Measurements from ENCODE around the gene MARK1. TPM values are rescaled to one million over a fixed set of nuclear protein-coding genes. Genes with fewer than 3 reads are reported as not detected.

Gene MARK1
- total RNA-seq, 2 experiments from 2014 or later, result not detected

DNA sequence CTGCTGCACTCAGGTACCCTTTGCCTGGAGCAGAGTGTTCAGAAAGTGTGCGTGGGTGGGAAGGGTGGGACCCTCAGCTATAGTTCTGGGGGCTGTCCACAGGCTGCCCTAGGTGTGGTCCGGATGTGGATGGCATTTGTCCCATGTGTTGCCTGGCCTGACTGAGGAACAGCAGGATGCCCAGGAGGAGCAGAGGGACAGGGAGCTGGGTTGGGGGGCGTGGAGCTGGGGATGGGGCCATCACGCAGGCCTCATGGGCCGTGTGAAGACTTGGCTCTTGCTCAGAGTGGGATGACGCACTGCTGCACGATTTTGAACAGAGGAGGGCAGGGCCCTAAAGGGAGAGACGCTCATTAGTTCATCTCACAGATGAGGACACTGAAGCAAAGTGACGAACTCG, 179.2 kb downstream of the MARK1 start:
- no peak overlapping the region for H2AFZ ChIP-seq (ENCODE audit: low read length)
- BruUV-seq (replicated peaks), result no TSS peak
- H4K20me1 ChIP-seq (ENCODE audit: insufficient read depth, low read length), result no peaks in the 10 kb centered on the region
- ChIA-PET POLR2A (interaction anchor here (0.5 to 0.6 kb wide), 2 partner anchors 13 to 42 kb away, joined by 3 to 4 read pairs; no protein-coding TSS in a partner anchor), CTCF (ENCODE audit: unreplicated experiment) (no interaction called here)
- H3K4me1 ChIP-seq (ENCODE audit: insufficient read depth, low read length, poor library complexity, severe bottlenecking), result no peaks in the 10 kb centered on the region
- no peaks in the 10 kb centered on the region for H3K79me2 ChIP-seq (ENCODE audit: insufficient read depth, low read depth, low read length)
- H3K4me3 ChIP-seq (ENCODE audit: low read depth, low read length, poor library complexity, severe bottlenecking), result no peak overlapping the region
- TF ChIP-seq EZH2phosphoT487 (IDR thresholded peaks at IDR 0.05; ENCODE audit: borderline replicate concordance, low read depth, low read length) (no peak), CTCF (conservative IDR thresholded peaks at IDR 0.05; ENCODE audit: low read length) (no peak)
- no peaks in the 10 kb centered on the region for H3K36me3 ChIP-seq (ENCODE audit: insufficient read depth, low read length)
- no peaks in the 10 kb centered on the region for H3K9me3 ChIP-seq (ENCODE audit: low read length)
- H3K9me2 ChIP-seq (ENCODE audit: insufficient read depth, low read length), result no peaks in the 10 kb centered on the region
- no peak overlapping the region for H3K4me2 ChIP-seq (ENCODE audit: low read length)
- no peak for DNase-seq (ENCODE audit: low spot score)
- intact Hi-C loops (cut with micrococcal nuclease; ENCODE audit: unreplicated experiment), result no loop called here
- no peak overlapping the region for H3K27ac ChIP-seq (ENCODE audit: low read depth, low read length, poor library complexity, severe bottlenecking)

DNA sequence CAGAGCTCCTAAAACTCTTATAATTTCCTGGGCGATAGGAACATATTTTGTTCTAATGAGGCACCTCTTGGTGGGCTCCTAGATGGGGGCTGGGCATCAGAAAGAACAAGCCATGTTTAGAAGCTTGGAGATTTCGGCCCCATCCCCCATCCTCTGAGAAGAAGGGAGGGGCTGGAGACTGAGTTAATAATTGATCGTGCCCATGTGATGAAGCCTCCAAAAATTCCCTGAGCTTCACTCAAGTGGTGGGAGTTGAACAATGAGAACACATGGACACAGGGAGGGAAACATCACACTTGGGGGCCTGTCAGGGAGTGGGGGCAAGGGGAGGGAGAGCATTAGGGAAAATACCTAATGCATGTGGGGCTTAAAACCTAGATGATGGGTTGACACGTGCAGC, 180.3 kb downstream of the MARK1 start:
- intact Hi-C loops (cut with micrococcal nuclease; ENCODE audit: unreplicated experiment), result no loop called here
- no peak overlapping the region for H3K4me3 ChIP-seq (ENCODE audit: low read depth, low read length, poor library complexity, severe bottlenecking)
- no peak for DNase-seq (ENCODE audit: low spot score)
- no peak overlapping the region for H2AFZ ChIP-seq (ENCODE audit: low read length)
- no peaks in the 10 kb centered on the region for H3K79me2 ChIP-seq (ENCODE audit: insufficient read depth, low read depth, low read length)
- no peaks in the 10 kb centered on the region for H3K9me3 ChIP-seq (ENCODE audit: low read length)
- CTCF ChIA-PET (ENCODE audit: unreplicated experiment), result no interaction called here
- POLR2A ChIA-PET, result no interaction called here
- no peak overlapping the region for H3K27ac ChIP-seq (ENCODE audit: low read depth, low read length, poor library complexity, severe bottlenecking)
- no peaks in the 10 kb centered on the region for H3K9me2 ChIP-seq (ENCODE audit: insufficient read depth, low read length)
- H3K36me3 ChIP-seq (ENCODE audit: insufficient read depth, low read length), result no peaks in the 10 kb centered on the region
- no TSS peak for BruUV-seq (replicated peaks)
- no peak overlapping the region for H3K4me2 ChIP-seq (ENCODE audit: low read length)
- H3K4me1 ChIP-seq (ENCODE audit: insufficient read depth, low read length, poor library complexity, severe bottlenecking), result no peaks in the 10 kb centered on the region
- no peak for TF ChIP-seq CTCF (conservative IDR thresholded peaks at IDR 0.05; ENCODE audit: low read length)
- TF ChIP-seq EZH2phosphoT487 (IDR thresholded peaks at IDR 0.05; ENCODE audit: borderline replicate concordance, low read depth, low read length), result no peak
- no peaks in the 10 kb centered on the region for H4K20me1 ChIP-seq (ENCODE audit: insufficient read depth, low read length)

DNA sequence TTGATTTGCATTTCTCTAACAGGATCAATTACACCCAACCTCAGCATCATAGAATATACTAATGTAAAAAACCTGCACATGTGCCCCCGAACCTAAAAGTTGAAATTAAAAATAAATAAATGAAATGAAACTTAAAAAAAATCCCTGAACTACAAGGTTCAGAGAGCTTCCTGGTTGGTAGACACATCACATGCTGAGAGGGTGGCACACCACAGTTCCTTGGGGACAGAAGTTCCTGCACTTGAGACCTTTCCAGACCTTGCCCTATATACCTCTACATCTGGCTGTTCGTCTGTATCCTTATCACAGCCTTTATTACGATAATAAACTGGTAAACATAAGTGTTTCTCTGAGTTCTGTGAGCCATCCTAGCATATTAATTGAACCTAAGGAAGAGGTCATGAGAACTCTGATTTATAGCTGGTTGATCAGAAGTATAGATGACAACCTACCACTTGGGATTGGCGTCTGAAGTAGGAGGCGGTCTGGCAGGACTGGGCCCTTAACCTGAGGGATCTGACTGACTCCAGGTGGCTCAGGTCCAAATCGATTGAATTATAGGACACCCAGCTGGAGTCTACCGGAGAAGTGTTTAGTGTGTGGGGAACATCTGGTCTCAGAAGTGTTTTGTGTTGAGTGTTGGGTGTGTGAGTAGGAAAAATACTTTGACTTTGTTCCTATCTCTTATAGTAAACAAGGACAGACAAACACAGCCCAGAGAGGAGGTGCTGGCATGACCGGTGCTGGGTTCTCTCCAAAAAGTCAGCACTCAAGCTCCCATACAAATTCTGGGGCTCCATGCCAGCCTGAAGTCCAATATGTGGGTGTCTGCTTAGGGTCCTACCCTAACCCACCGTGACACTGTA, 181.2 kb downstream of the MARK1 start:
- intact Hi-C loops (cut with micrococcal nuclease; ENCODE audit: unreplicated experiment), result no loop called here
- ChIA-PET CTCF (ENCODE audit: unreplicated experiment) (no interaction called here), POLR2A (no interaction called here)
- Histone ChIP-seq H3K9me3 (ENCODE audit: low read length) (no peaks in the 10 kb centered on the region), H4K20me1 (ENCODE audit: insufficient read depth, low read length) (no peaks in the 10 kb centered on the region), H2AFZ (ENCODE audit: low read length) (no peak overlapping the region), H3K27ac (ENCODE audit: low read depth, low read length, poor library complexity, severe bottlenecking) (no peak overlapping the region), H3K4me1 (ENCODE audit: insufficient read depth, low read length, poor library complexity, severe bottlenecking) (no peaks in the 10 kb centered on the region), H3K9me2 (ENCODE audit: insufficient read depth, low read length) (no peaks in the 10 kb centered on the region), H3K4me2 (ENCODE audit: low read length) (no peak overlapping the region), H3K79me2 (ENCODE audit: insufficient read depth, low read depth, low read length) (no peaks in the 10 kb centered on the region), H3K4me3 (ENCODE audit: low read depth, low read length, poor library complexity, severe bottlenecking) (no peak overlapping the region), H3K36me3 (ENCODE audit: insufficient read depth, low read length) (no peaks in the 10 kb centered on the region)
- TF ChIP-seq CTCF (conservative IDR thresholded peaks at IDR 0.05; ENCODE audit: low read length) (no peak), EZH2phosphoT487 (IDR thresholded peaks at IDR 0.05; ENCODE audit: borderline replicate concordance, low read depth, low read length) (no peak)
- DNase-seq (ENCODE audit: low spot score), result no peak
- no TSS peak for BruUV-seq (replicated peaks)
